ENCODE data around the gene MED27.

Gene MED27

GRCh38 chr9:131837836-131838235, 241.8 kb downstream of the MED27 start:
- H3K4me1 ChIP-seq (ENCODE audit: insufficient read depth, insufficient read length) = peaks cover 22% of the 10 kb centered on the region
- H3K27me3 ChIP-seq (ENCODE audit: insufficient read depth, insufficient read length) = peaks cover 4% of the 10 kb centered on the region
- H3K4me3 ChIP-seq (ENCODE audit: insufficient read length, low read depth) = no peak overlapping the region
- no peaks in the 10 kb centered on the region for H3K36me3 ChIP-seq (ENCODE audit: insufficient read depth, insufficient read length, low read length)
- no peak for DNase-seq (ENCODE audit: low read depth, low spot score)
- peaks cover 14% of the 10 kb centered on the region for H3K9me3 ChIP-seq (ENCODE audit: insufficient read depth, low read length)
- TF ChIP-seq SUZ12 (IDR thresholded peaks at IDR 0.05; ENCODE audit: extremely low read depth, insufficient read depth, insufficient read length) (no peak), YY1 (IDR thresholded peaks at IDR 0.05; ENCODE audit: insufficient read depth, insufficient read length) (no peak), ZNF274 (IDR thresholded peaks at IDR 0.05; ENCODE audit: low read depth, low read length) (no peak)
- H3K9ac ChIP-seq (ENCODE audit: insufficient read length, low read depth) = no peak overlapping the region

DNA sequence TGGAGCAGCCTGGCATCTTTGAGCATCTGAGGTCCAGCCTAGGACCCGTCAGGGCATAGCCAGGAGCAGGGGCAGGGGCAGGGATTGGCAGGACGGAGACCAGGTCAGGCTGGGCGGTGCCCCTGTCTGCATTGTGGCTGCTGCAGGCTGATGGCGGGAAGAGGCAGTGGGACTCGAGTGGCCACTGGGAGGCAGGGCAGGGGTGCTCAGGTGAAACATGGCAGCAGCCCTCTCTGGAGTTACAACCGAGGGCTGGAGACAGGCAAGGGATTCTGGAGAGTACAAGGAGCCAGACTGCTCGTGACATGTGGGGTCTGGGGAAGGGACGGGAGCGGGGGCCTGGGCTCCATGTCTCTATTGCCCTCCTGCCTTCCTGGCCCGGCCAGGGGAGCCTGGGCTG, 242.4 kb downstream of the MED27 start:
- peak; percentile 36 for DNase-seq (ENCODE audit: low read depth, low spot score)
- no peaks in the 10 kb centered on the region for H3K36me3 ChIP-seq (ENCODE audit: insufficient read depth, insufficient read length, low read length)
- H3K4me3 ChIP-seq (ENCODE audit: insufficient read length, low read depth) = no peak overlapping the region
- peaks cover 4% of the 10 kb centered on the region for H3K27me3 ChIP-seq (ENCODE audit: insufficient read depth, insufficient read length)
- TF ChIP-seq YY1 (IDR thresholded peaks at IDR 0.05; ENCODE audit: insufficient read depth, insufficient read length) = no peak
- TF ChIP-seq ZNF274 (IDR thresholded peaks at IDR 0.05; ENCODE audit: low read depth, low read length) = no peak
- no peak for TF ChIP-seq SUZ12 (IDR thresholded peaks at IDR 0.05; ENCODE audit: extremely low read depth, insufficient read depth, insufficient read length)
- H3K9me3 ChIP-seq (ENCODE audit: insufficient read depth, low read length) = peaks cover 14% of the 10 kb centered on the region
- H3K4me1 ChIP-seq (ENCODE audit: insufficient read depth, insufficient read length) = peaks cover 20% of the 10 kb centered on the region
- no peak overlapping the region for H3K9ac ChIP-seq (ENCODE audit: insufficient read length, low read depth)

DNA sequence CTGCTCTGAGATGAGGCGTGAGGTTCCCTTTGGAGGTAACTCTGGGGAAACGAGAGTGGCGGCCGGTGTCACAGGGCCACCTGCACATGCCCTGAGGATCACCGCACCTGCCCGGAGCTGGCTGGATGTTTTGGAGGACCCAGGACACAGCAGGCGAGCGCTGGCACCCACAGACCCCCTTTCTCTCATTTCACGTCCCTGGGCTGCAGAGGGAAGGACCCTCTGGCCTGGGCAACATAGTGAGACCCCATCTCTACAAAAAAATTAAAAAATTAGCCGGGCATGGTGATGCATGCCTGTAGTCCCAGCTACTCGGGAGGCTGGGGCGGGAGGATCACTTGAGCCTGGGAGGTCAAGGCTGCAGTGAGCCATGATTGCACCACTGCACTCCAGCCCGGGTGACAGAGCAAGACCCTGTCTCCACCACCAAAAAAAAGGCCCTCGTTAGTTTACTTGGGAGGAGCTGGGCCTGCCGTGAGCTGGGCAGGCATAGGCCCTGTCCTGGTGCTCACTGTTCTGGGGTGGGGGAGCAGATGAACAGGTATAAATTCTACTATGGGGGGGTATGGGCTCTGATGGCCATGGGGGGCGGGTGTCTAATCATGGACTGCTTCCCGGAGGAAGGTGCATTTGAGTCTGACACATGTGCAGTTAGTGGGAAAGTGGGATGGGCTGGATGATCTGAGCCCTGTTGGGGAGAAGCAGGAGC, 242.9 kb downstream of the MED27 start:
- TF ChIP-seq YY1 (IDR thresholded peaks at IDR 0.05; ENCODE audit: insufficient read depth, insufficient read length) = no peak
- no peak for TF ChIP-seq ZNF274 (IDR thresholded peaks at IDR 0.05; ENCODE audit: low read depth, low read length)
- TF ChIP-seq SUZ12 (IDR thresholded peaks at IDR 0.05; ENCODE audit: extremely low read depth, insufficient read depth, insufficient read length) = no peak
- Histone ChIP-seq H3K9ac (ENCODE audit: insufficient read length, low read depth) (no peak overlapping the region), H3K4me3 (ENCODE audit: insufficient read length, low read depth) (no peak overlapping the region), H3K36me3 (ENCODE audit: insufficient read depth, insufficient read length, low read length) (no peaks in the 10 kb centered on the region), H3K4me1 (ENCODE audit: insufficient read depth, insufficient read length) (peaks cover 20% of the 10 kb centered on the region), H3K27me3 (ENCODE audit: insufficient read depth, insufficient read length) (peaks cover 4% of the 10 kb centered on the region), H3K9me3 (ENCODE audit: insufficient read depth, low read length) (peaks cover 14% of the 10 kb centered on the region)
- DNase-seq (ENCODE audit: low read depth, low spot score) = no peak

GRCh38 chr9:131836021-131836420, 243.6 kb downstream of the MED27 start:
- no peak overlapping the region for H3K9ac ChIP-seq (ENCODE audit: insufficient read length, low read depth)
- H3K4me1 ChIP-seq (ENCODE audit: insufficient read depth, insufficient read length) = peaks cover 20% of the 10 kb centered on the region
- H3K4me3 ChIP-seq (ENCODE audit: insufficient read length, low read depth) = no peak overlapping the region
- no peaks in the 10 kb centered on the region for H3K36me3 ChIP-seq (ENCODE audit: insufficient read depth, insufficient read length, low read length)
- peaks cover 4% of the 10 kb centered on the region for H3K27me3 ChIP-seq (ENCODE audit: insufficient read depth, insufficient read length)
- DNase-seq (ENCODE audit: low read depth, low spot score) = no peak
- TF ChIP-seq SUZ12 (IDR thresholded peaks at IDR 0.05; ENCODE audit: extremely low read depth, insufficient read depth, insufficient read length) (no peak), YY1 (IDR thresholded peaks at IDR 0.05; ENCODE audit: insufficient read depth, insufficient read length) (no peak), ZNF274 (IDR thresholded peaks at IDR 0.05; ENCODE audit: low read depth, low read length) (no peak)
- peaks cover 14% of the 10 kb centered on the region for H3K9me3 ChIP-seq (ENCODE audit: insufficient read depth, low read length)

GRCh38 chr9:131835151-131835910, 244.3 kb downstream of the MED27 start:
- no peak for TF ChIP-seq ZNF274 (IDR thresholded peaks at IDR 0.05; ENCODE audit: low read depth, low read length)
- TF ChIP-seq YY1 (IDR thresholded peaks at IDR 0.05; ENCODE audit: insufficient read depth, insufficient read length) = no peak
- no peak for TF ChIP-seq SUZ12 (IDR thresholded peaks at IDR 0.05; ENCODE audit: extremely low read depth, insufficient read depth, insufficient read length)
- Histone ChIP-seq H3K4me3 (ENCODE audit: insufficient read length, low read depth) (no peak overlapping the region), H3K4me1 (ENCODE audit: insufficient read depth, insufficient read length) (peaks cover 20% of the 10 kb centered on the region), H3K9me3 (ENCODE audit: insufficient read depth, low read length) (peaks cover 14% of the 10 kb centered on the region), H3K36me3 (ENCODE audit: insufficient read depth, insufficient read length, low read length) (no peaks in the 10 kb centered on the region), H3K27me3 (ENCODE audit: insufficient read depth, insufficient read length) (peaks cover 4% of the 10 kb centered on the region), H3K9ac (ENCODE audit: insufficient read length, low read depth) (no peak overlapping the region)
- no peak for DNase-seq (ENCODE audit: low read depth, low spot score)

- Histone ChIP-seq H3K27me3 (ENCODE audit: insufficient read depth, insufficient read length) (peaks cover 4% of the 10 kb centered on the region), H3K36me3 (ENCODE audit: insufficient read depth, insufficient read length, low read length) (no peaks in the 10 kb centered on the region), H3K9ac (ENCODE audit: insufficient read length, low read depth) (no peak overlapping the region), H3K4me1 (ENCODE audit: insufficient read depth, insufficient read length) (peaks cover 17% of the 10 kb centered on the region), H3K9me3 (ENCODE audit: insufficient read depth, low read length) (peaks cover 14% of the 10 kb centered on the region), H3K4me3 (ENCODE audit: insufficient read length, low read depth) (no peak overlapping the region)
- no peak for DNase-seq (ENCODE audit: low read depth, low spot score)
- TF ChIP-seq SUZ12 (IDR thresholded peaks at IDR 0.05; ENCODE audit: extremely low read depth, insufficient read depth, insufficient read length) = no peak
- no peak for TF ChIP-seq YY1 (IDR thresholded peaks at IDR 0.05; ENCODE audit: insufficient read depth, insufficient read length)
- no peak for TF ChIP-seq ZNF274 (IDR thresholded peaks at IDR 0.05; ENCODE audit: low read depth, low read length)
Measured at GRCh38 chr9:131834721-131835120, 244.9 kb downstream of the MED27 start.

GRCh38 chr9:131833906-131834305, 245.8 kb downstream of the MED27 start:
- TF ChIP-seq ZNF274 (IDR thresholded peaks at IDR 0.05; ENCODE audit: low read depth, low read length) (no peak), YY1 (IDR thresholded peaks at IDR 0.05; ENCODE audit: insufficient read depth, insufficient read length) (no peak), SUZ12 (IDR thresholded peaks at IDR 0.05; ENCODE audit: extremely low read depth, insufficient read depth, insufficient read length) (no peak)
- H3K9me3 ChIP-seq (ENCODE audit: insufficient read depth, low read length) = peaks cover 14% of the 10 kb centered on the region
- peaks cover 12% of the 10 kb centered on the region for H3K4me1 ChIP-seq (ENCODE audit: insufficient read depth, insufficient read length)
- H3K9ac ChIP-seq (ENCODE audit: insufficient read length, low read depth) = no peak overlapping the region
- no peak overlapping the region for H3K4me3 ChIP-seq (ENCODE audit: insufficient read length, low read depth)
- no peak for DNase-seq (ENCODE audit: low read depth, low spot score)
- H3K27me3 ChIP-seq (ENCODE audit: insufficient read depth, insufficient read length) = peaks cover 4% of the 10 kb centered on the region
- H3K36me3 ChIP-seq (ENCODE audit: insufficient read depth, insufficient read length, low read length) = no peaks in the 10 kb centered on the region

All from NT2/D1 (cell line).